B cell (primary cell): ENCODE data around the gene NDUFAF2. TPM values are rescaled to one million over a fixed set of nuclear protein-coding genes. Genes with fewer than 3 reads are reported as not detected.

Experiments
- ATAC-seq: fragments of 200-7000 bp; cut with Tn5 transposase; one replicate; pipeline ENCODE4 v1.10.0; 2021; ENCODE audit warnings: low read depth, mild to moderate bottlenecking, moderate number of reproducible peaks, moderate library complexity
- CTCF ChIA-PET: fragments of 350-600 bp; sonication (Branson Sonifier 250); formaldehyde crosslinking; loops from one replicate; lab custom pipeline; 2021; ENCODE audit warnings: antibody characterized with exemption, inconsistent platforms; lab: Charles Lee
- POLR2A ChIA-PET: fragments of 350-600 bp; sonication (Branson Sonifier 250); formaldehyde crosslinking; loops from one replicate; lab custom pipeline; 2021; ENCODE audit warnings: antibody characterized with exemption; lab: Charles Lee
- DNase-seq: peaks from one replicate; pipeline ENCODE4 v3.0.0; 2013
- H2AFZ ChIP-seq: 2 replicates; pipeline ENCODE4 v1.6.1; 2012; ENCODE audit warnings: mild to moderate bottlenecking, low read depth, low read length; ENCODE audit not compliant: insufficient read depth, poor library complexity, severe bottlenecking
- H3K27ac ChIP-seq, 2 donors: 1 replicate in 1 of 2; 2 replicates in 1 of 2; pipeline ENCODE4 v1.5.1; 2012 to 2013; ENCODE audit warnings: low read length in 2 of 2, mild to moderate bottlenecking in 2 of 2, moderate library complexity in 1 of 2
- H3K27me3 ChIP-seq, 4 experiments: fragments of 200-600 bp in 1 of 4; sonication (generic) in 1 of 4; replicated peaks in 1 of 4; 1 replicate in 2 of 4; 2 replicates in 2 of 4; pipeline versions ENCODE4 v1.6.1 to v1.7.0; 2013 to 2016; ENCODE audit warnings: low read length in 3 of 4, mild to moderate bottlenecking in 2 of 4, mixed read lengths in 1 of 4, moderate library complexity in 1 of 4; ENCODE audit not compliant: insufficient read depth in 4 of 4, control insufficient read depth in 3 of 4; ENCODE audit errors: control extremely low read depth in 1 of 4
- H3K36me3 ChIP-seq, 2 experiments: replicated peaks in 1 of 2; 1 replicate in 1 of 2; 2 replicates in 1 of 2; pipeline versions ENCODE4 v1.6.1 to v1.7.1; 2013; ENCODE audit warnings: low read length in 1 of 2; ENCODE audit not compliant: insufficient read depth in 2 of 2, control insufficient read depth in 1 of 2; ENCODE audit errors: control extremely low read depth in 1 of 2, extremely low read depth in 1 of 2
- H3K4me1 ChIP-seq, 2 donors: fragments of 200-600 bp in 1 of 2; sonication (generic) in 1 of 2; 1 replicate in 1 of 2; 2 replicates in 1 of 2; pipeline versions ENCODE4 v1.5.1 to v1.6.1; 2013 to 2017; ENCODE audit warnings: low read length in 2 of 2; ENCODE audit not compliant: control insufficient read depth in 2 of 2, insufficient read depth in 2 of 2
- H3K4me2 ChIP-seq: replicated peaks from 2 replicates; pipeline ENCODE3; 2012; ENCODE audit warnings: mild to moderate bottlenecking, low read depth, low read length; ENCODE audit not compliant: poor library complexity, severe bottlenecking
- H3K4me3 ChIP-seq, 5 experiments: fragments of 200-600 bp in 1 of 5; sonication (generic) in 1 of 5; 1 replicate in 3 of 5; 2 replicates in 2 of 5; pipeline versions ENCODE4 v1.5.1 to v1.7.0; 2011 to 2016; ENCODE audit warnings: low read length in 4 of 5, mild to moderate bottlenecking in 4 of 5, low read depth in 2 of 5, control low read depth in 1 of 5, moderate library complexity in 1 of 5; ENCODE audit not compliant: insufficient read depth in 1 of 5; ENCODE audit errors: control extremely low read depth in 1 of 5, extremely low read depth in 1 of 5
- H3K79me2 ChIP-seq: fragments of 200-600 bp; sonication (generic); one replicate; pipeline ENCODE4 v1.6.0; 2016; ENCODE audit warnings: low read length; ENCODE audit not compliant: control insufficient read depth, insufficient read depth
- H3K9ac ChIP-seq: fragments of 200-600 bp; sonication (generic); 2 replicates; pipeline ENCODE4 v1.6.1; 2017; ENCODE audit warnings: mild to moderate bottlenecking, low read length, moderate library complexity
- H3K9me3 ChIP-seq, 3 donors: one replicate each; pipeline versions ENCODE4 v1.6.1 to v1.7.1; 2013; ENCODE audit warnings: low read length in 2 of 3; ENCODE audit not compliant: control insufficient read depth in 2 of 3, insufficient read depth in 1 of 3; ENCODE audit errors: control extremely low read depth in 1 of 3
- H4K20me1 ChIP-seq: 2 replicates; pipeline ENCODE4 v1.6.0; 2012; ENCODE audit warnings: mild to moderate bottlenecking, low read length; ENCODE audit not compliant: insufficient read depth, control insufficient read depth, poor library complexity, severe bottlenecking
- H3K27ac Mint-ChIP-seq: one replicate; pipeline ENCODE4 v1.8.0; 2021; ENCODE audit warnings: mixed read lengths
- H3K27me3 Mint-ChIP-seq: one replicate; pipeline ENCODE4 v1.8.0; 2021; ENCODE audit warnings: mixed read lengths
- H3K4me1 Mint-ChIP-seq: one replicate; pipeline ENCODE4 v1.8.0; 2021; ENCODE audit warnings: mixed read lengths
- H3K4me3 Mint-ChIP-seq: one replicate; pipeline ENCODE4 v1.8.0; 2021; ENCODE audit warnings: mixed read lengths
- H3K9me3 Mint-ChIP-seq: one replicate; pipeline ENCODE4 v1.8.0; 2022; ENCODE audit warnings: mixed read lengths; ENCODE audit not compliant: insufficient read depth
- EZH2 ChIP-seq: IDR thresholded peaks from 2 replicates; pipeline ENCODE4 v1.6.1; 2012; ENCODE audit warnings: borderline replicate concordance, low read depth, mild to moderate bottlenecking, moderate library complexity, low read length; ENCODE audit not compliant: insufficient read depth, poor library complexity, severe bottlenecking
- WGBS: methylation state at CpG from one replicate; pipeline ENCODE4 v1.1.5; 2013; ENCODE audit warnings: missing lambda C conversion rate; ENCODE audit not compliant: insufficient coverage; 5-methylcytosine and 5-hydroxymethylcytosine counted together
- intact Hi-C: fragments of 100-400 bp; cut with micrococcal nuclease; formaldehyde crosslinking; loops from one replicate; pipeline ENCODE4 v1.10.0; 2022
- polyA plus RNA-seq: library from polyadenylated mRNA; depleted of rRNA; stranded (reverse); fragments of >200 nt; gene quantifications from 2 replicates; pipeline ENCODE4 v1.2.3, GENCODE V29; 2012
- total RNA-seq, 2 donors: library from RNA; stranded (reverse); fragments of 120-200 nt in 1 of 2; gene quantifications; 1 replicate in 1 of 2; 2 replicates in 1 of 2; pipeline versions ENCODE4 v1.2.3 to v1.2.4, GENCODE V29; 2013 to 2022
- TF ChIP-seq, protein P1 (sequence below): fragments of 200-600 bp; IDR thresholded peaks from one replicate; pipeline ENCODE4 v1.8.0; 2022; ENCODE audit warnings: antibody characterized with exemption, mild to moderate bottlenecking

NDUFAF2 gene
- total and polyA plus RNA-seq, 2 donors (not counting 1 experiment from before 2014, with no cell fraction given), result 6.3 to 9.7 TPM

DNA sequence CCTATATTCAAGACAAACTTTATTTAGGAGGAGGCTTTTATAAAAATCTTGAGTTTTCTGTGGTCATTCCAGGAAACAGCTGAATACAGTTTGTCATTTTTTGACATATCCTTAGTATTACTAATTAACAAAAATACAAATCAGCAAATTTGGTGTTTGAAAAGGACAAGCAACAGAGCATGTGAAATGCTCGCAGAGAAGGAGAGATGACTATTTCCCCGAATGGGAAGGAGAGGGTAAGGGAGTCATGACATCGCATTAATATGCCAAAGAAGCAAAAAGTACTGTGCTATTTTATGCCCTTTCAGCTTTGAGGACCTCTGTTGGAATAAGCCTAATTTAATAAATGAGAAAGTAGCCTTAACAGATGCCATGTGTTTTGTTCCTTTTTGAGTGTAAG lies 215.5 kb downstream of the NDUFAF2 start:
- no peaks in the 10 kb centered on the region for H3K27me3 Mint-ChIP-seq
- H3K27me3 ChIP-seq, result no peaks in the 10 kb centered on the region
- peak overlapping the region; percentile 56 for H3K4me3 Mint-ChIP-seq
- H3K4me2 ChIP-seq, result no peak overlapping the region
- ATAC-seq (no peak), DNase-seq (no peak)
- H3K9me3 ChIP-seq, result peaks cover 0 to 12% (median 0%) of the 10 kb centered on the region in 3 donors
- no peaks in the 10 kb centered on the region for H3K9me3 Mint-ChIP-seq
- no peak for TF ChIP-seq EZH2
- TF ChIP-seq, protein P1, sequence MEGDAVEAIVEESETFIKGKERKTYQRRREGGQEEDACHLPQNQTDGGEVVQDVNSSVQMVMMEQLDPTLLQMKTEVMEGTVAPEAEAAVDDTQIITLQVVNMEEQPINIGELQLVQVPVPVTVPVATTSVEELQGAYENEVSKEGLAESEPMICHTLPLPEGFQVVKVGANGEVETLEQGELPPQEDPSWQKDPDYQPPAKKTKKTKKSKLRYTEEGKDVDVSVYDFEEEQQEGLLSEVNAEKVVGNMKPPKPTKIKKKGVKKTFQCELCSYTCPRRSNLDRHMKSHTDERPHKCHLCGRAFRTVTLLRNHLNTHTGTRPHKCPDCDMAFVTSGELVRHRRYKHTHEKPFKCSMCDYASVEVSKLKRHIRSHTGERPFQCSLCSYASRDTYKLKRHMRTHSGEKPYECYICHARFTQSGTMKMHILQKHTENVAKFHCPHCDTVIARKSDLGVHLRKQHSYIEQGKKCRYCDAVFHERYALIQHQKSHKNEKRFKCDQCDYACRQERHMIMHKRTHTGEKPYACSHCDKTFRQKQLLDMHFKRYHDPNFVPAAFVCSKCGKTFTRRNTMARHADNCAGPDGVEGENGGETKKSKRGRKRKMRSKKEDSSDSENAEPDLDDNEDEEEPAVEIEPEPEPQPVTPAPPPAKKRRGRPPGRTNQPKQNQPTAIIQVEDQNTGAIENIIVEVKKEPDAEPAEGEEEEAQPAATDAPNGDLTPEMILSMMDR, result no peak
- CTCF ChIA-PET, result no interaction called here
- peaks cover 18 to 20% of the 10 kb centered on the region in 2 donors for H3K4me1 ChIP-seq
- H3K9ac ChIP-seq, result no peak overlapping the region
- peaks cover 38% of the 10 kb centered on the region for H3K4me1 Mint-ChIP-seq
- peaks cover 11% of the 10 kb centered on the region for H3K79me2 ChIP-seq
- no peak overlapping the region for H3K27ac Mint-ChIP-seq
- no peak overlapping the region for H2AFZ ChIP-seq
- intact Hi-C loops, result loop anchor here (5.0 kb wide), 2 partner anchors 247 to 1242 kb away; partner anchors contain the start of gene DIMT1
- H3K36me3 ChIP-seq, result peaks cover 5 to 32% of the 10 kb centered on the region in 2 experiments
- no peaks in the 10 kb centered on the region for H4K20me1 ChIP-seq
- 100% methylated on average over 3 of the region's 3 CpGs for WGBS
- no peak overlapping the region for H3K4me3 ChIP-seq
- POLR2A ChIA-PET, result no interaction called here
- H3K27ac ChIP-seq, result no peak overlapping the region

DNA sequence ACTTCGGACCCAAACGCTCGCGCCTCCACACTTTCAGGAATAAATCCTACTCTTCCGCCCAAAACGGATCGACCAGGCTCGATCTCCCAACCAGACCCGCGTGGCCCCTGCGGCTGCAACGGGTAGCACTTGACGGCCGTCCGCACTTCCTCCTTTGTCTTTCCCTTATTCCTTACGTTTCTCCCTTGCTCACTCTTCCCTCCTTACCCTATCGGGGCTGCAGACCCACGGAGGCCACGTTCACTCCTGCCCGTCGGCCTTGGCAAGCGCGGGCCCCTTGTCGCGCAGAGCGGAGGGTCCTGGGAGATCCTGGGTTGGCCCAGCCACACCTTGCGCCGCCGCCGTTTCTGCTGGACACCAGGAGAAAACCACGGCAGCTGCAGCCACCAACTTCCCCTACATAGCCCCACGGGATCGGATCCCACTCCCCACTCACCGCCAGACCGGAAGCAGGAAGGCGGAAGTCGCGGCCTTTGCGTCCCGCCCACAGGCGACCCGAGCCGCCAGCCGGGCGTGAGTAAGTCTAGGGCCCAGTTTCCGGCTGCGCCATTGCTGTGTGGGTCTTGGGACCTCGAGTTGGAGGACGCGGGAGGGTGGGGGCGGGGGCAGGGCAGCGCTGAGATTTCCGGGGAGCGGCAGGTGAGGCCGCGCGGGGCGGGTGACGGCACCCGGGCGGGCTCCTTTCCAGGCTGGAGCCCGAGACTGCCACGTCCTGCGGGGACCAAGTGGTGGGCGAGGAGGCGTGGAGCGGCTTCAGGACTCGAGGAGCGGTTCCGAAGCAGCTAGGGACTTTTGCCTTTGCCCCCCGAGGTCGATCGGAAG lies 217.2 kb downstream of the NDUFAF2 start, which contains the start of gene SMIM15:
SMIM15 (minus strand) TSS at position 459 of the 822 bp plus-strand sequence. CDS start 2,297 bp downstream, outside the sequence.
- peak within 1 kb of the TSS; percentile 86 to 96 (median 92) for H3K4me3 ChIP-seq
- peaks cover 38% of the 10 kb centered on the region for H3K4me1 Mint-ChIP-seq
- no peaks in the 10 kb centered on the region for H3K27me3 ChIP-seq
- TF ChIP-seq, protein P1, result no peak
- no peak for TF ChIP-seq EZH2
- H3K4me1 ChIP-seq, result peaks cover 18 to 20% of the 10 kb centered on the region in 2 donors
- H3K27me3 Mint-ChIP-seq, result no peaks in the 10 kb centered on the region
- peak within 1 kb of the TSS; percentile 95 for H2AFZ ChIP-seq
- no peaks in the 10 kb centered on the region for H4K20me1 ChIP-seq
- H3K4me2 ChIP-seq, result peak within 1 kb of the TSS; percentile 83
- peaks cover 0 to 5% (median 0%) of the 10 kb centered on the region in 3 donors for H3K9me3 ChIP-seq
- H3K27ac Mint-ChIP-seq, result peak within 1 kb of the TSS; percentile 97
- POLR2A ChIA-PET, result interaction anchor here (0.9 kb wide), 1 partner anchor 216 kb away, joined by 3 read pairs; no protein-coding TSS in a partner anchor
- H3K4me3 Mint-ChIP-seq, result peak within 1 kb of the TSS; percentile 97
- DNase-seq, result peak; percentile 87
- intact Hi-C loops, result loop anchor here (2.0 to 5.0 kb wide), 4 partner anchors 169 to 1240 kb away; partner anchors contain the start of genes DIMT1, ERCC8 and NDUFAF2
- H3K9me3 Mint-ChIP-seq, result no peaks in the 10 kb centered on the region
- peaks cover 5 to 28% of the 10 kb centered on the region in 2 experiments for H3K36me3 ChIP-seq
- peaks cover 11% of the 10 kb centered on the region for H3K79me2 ChIP-seq
- peak; percentile 90 for ATAC-seq
- CTCF ChIA-PET, result interaction anchor here (0.7 to 1.1 kb wide), 2 partner anchors 10 to 169 kb away, joined by 3 to 4 read pairs; no protein-coding TSS in a partner anchor
- WGBS, result 3% methylated on average over 70 of the region's 73 CpGs
- H3K27ac ChIP-seq, result peak within 1 kb of the TSS; percentile 86 to 88
- H3K9ac ChIP-seq, result peak within 1 kb of the TSS; percentile 93
